GM12891 (cell line): ENCODE data around the gene CCDC33.
A peak's percentile ranks its signal among the peaks of the same experiment; 100 is the strongest.

Experiments
- DNase-seq: peaks from one replicate; pipeline ENCODE4 v3.0.0; 2011; ENCODE audit warnings: low spot score; ENCODE audit not compliant: insufficient read length
- FAIRE-seq: peaks from 2 replicates; lab custom pipeline; 2011; peaks lifted over from hg19 to GRCh38; lab: Jason Lieb, UNC
- PAX5 ChIP-seq: IDR thresholded peaks from 2 replicates; pipeline ENCODE4 v1.6.1; 2011; ENCODE audit warnings: low read length, moderate library complexity, mild to moderate bottlenecking; ENCODE audit not compliant: insufficient read depth, severe bottlenecking
- POLR2A ChIP-seq: IDR thresholded peaks from 2 replicates; pipeline ENCODE4 v1.6.1; 2011; ENCODE audit warnings: low read depth, low read length, control low read depth
- POLR2AphosphoS5 ChIP-seq: IDR thresholded peaks from 2 replicates; pipeline ENCODE4 v1.6.1; 2011; ENCODE audit warnings: low read depth, low read length, control low read depth
- POU2F2 ChIP-seq: IDR thresholded peaks from 2 replicates; pipeline ENCODE4 v1.6.1; 2011; ENCODE audit warnings: low read depth, mild to moderate bottlenecking, control low read depth, low read length, moderate library complexity
- SPI1 ChIP-seq: IDR thresholded peaks from 2 replicates; pipeline ENCODE4 v1.6.1; 2011; ENCODE audit warnings: low read depth, low read length, control low read depth
- TAF1 ChIP-seq: IDR thresholded peaks from 2 replicates; pipeline ENCODE4 v1.6.1; 2011; ENCODE audit warnings: low read depth, low read length, control low read depth

CCDC33 gene

DNA sequence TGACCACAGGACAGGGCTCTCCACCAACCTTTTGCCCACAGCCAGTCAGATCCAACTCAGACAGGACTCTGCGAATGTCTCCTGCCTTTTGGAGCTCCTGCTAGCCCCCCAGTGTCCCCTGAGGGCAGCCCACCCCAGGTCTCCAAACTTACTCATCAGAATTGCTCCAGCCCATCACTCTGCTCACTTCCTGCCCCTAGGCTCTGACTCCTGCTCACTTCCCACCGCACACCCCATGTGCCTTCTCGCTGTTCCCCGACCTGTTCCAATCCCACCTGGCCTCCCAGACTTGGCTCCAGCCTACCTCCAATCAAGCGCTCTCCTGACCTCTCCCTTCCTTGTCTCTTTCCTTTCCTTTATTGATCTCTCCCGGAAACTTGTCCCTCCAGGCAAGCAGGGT, 27.6 kb upstream of the CCDC33 start:
- TF ChIP-seq TAF1, result no peak
- no peak for TF ChIP-seq SPI1
- TF ChIP-seq POLR2AphosphoS5, result no peak
- no peak for TF ChIP-seq POU2F2
- no peak for TF ChIP-seq POLR2A
- TF ChIP-seq PAX5, result no peak
- DNase-seq, result no peak
- no peak for FAIRE-seq

DNA sequence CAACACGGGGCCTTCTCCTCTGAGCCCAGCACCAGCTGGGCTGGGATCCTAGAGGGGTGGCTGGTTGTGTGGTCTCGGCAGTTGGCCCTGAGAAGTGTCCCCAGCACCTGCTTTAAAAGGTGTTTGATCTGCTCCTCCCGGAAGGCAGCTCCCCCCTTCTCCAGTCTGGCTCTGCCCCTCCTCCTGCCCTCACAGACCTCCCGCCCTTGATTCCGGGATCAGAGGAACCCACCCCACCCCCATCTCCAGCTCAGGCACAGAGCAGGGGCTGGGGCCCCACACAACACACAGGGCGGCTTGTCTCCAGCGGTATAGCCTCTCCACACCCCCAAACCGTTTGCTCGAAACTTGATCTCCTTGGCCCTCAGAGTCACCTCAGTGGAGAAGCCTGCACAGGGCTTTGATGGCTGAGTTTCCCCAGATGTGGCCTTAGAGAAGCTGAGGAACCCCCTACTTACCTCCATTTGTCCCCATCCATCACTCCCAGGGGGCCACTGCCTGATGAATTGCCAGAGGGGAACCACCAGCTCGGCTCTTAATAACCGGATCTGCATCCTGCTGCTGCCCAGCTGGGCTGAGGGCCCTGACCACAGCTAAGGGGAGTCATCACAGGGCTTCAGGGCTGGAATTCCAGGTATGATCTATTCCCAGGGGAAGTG, 27.1 kb upstream of the CCDC33 start:
- TF ChIP-seq SPI1, result no peak
- TF ChIP-seq PAX5, result no peak
- no peak for TF ChIP-seq POLR2AphosphoS5
- TF ChIP-seq POLR2A, result no peak
- no peak for TF ChIP-seq POU2F2
- no peak for TF ChIP-seq TAF1
- DNase-seq (no peak), FAIRE-seq (no peak)

DNA sequence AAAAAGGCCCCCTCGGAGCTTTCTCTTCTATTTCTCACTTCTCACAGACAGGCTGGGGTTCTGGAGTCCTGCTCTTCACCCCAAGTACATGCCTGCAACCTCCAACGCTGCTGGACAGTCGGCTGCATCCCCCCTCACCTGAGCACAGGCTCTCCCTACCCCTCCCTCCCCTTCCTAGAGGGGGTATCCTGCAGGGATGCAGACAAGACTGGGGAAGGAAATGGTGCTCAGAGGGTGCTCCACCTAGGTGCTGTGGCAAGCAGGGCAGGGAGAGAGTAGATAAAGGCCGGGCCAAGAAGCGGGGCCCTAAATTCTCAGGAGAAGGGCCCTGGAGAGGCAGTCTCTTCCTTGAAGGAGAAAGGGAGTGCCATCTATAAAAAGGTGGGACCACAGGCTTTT, 26.6 kb upstream of the CCDC33 start:
- no peak for FAIRE-seq

DNA sequence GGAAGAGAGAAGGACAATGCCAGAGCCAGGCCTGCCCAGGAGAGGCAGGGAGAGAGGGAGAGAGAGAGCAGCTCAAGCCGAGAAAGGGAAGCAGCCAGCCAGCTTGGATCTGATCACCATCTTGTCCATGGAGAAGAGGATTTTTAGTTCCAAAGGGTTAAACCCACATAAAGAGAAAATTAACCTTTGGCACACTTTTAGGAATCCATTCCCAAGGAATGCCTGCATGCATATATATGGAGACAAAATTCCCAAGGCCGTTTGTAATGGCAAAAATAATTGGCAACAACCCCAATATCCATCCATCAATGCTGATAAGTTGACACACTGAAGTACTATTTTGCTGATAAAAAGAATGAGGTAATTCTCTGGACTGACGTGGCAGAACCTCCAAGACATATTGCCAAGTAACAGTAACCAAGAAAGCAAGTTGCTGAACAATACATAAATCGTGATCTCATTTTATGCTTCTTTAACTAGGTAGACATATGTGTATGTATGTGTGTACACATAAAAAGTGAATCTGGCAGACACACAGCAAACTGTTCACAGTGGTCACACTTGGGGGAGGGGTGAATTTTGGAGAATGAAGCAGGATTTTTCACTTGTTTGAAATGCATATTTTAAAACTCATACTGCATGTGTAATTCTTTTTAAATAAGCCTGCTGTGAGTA, 26.0 kb upstream of the CCDC33 start:
- no peak for TF ChIP-seq SPI1
- TF ChIP-seq POU2F2, result no peak
- no peak for TF ChIP-seq PAX5
- TF ChIP-seq POLR2A, result no peak
- TF ChIP-seq TAF1, result no peak
- no peak for TF ChIP-seq POLR2AphosphoS5
- FAIRE-seq, result no peak

More for the DNA sequence above, 26.6 kb upstream of the CCDC33 start:
- DNase-seq, result no peak
- no peak for TF ChIP-seq POLR2A
- no peak for TF ChIP-seq POLR2AphosphoS5

DNA sequence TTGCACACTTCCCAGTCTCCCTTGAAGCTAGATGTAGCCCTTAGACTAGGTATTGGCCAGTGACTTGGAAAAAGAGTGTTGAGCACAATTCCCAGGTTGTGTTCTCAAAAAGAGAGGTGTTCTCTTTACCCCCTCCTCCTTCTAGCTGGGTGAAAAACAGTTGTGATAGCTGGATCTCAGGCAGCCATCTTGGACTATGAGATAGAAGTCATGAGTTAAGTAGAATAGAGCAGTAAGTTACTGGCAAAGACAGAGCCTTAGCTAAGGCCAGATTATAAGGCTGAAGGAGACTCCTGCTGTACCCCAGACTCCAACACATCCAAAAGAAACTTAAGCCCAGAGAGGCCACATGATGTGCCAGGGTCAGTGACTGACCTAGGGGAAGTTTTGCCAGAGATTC, 25.4 kb upstream of the CCDC33 start:
- FAIRE-seq (no peak), DNase-seq (no peak)
- TF ChIP-seq POU2F2 (no peak), PAX5 (no peak), TAF1 (no peak), SPI1 (no peak), POLR2A (no peak), POLR2AphosphoS5 (no peak)

More for the DNA sequence above, 26.0 kb upstream of the CCDC33 start:
- no peak for DNase-seq

DNA sequence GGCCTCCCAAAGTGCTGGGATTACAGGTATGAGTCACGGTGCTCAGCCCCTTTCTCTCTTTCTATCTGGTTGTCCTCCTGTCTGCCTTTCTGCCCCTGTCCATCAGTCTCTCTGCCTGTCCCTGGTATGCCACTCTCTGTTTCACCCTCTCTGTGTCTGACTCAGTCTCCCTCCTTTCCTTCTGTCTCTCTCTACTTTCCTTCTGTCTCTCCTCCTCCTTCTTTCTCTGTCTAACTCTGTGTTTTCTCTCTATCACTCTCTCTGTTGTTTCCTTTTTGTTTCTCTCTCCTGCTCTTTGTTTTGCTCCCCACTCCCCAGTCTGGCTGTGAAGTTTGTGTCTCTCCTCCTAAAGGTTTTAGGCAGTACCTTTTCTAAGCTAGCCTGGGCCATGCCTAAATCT, 24.5 kb upstream of the CCDC33 start:
- TF ChIP-seq PAX5 (no peak), POLR2A (no peak), TAF1 (no peak), SPI1 (no peak), POU2F2 (no peak), POLR2AphosphoS5 (no peak)
- DNase-seq (no peak), FAIRE-seq (no peak)

DNA sequence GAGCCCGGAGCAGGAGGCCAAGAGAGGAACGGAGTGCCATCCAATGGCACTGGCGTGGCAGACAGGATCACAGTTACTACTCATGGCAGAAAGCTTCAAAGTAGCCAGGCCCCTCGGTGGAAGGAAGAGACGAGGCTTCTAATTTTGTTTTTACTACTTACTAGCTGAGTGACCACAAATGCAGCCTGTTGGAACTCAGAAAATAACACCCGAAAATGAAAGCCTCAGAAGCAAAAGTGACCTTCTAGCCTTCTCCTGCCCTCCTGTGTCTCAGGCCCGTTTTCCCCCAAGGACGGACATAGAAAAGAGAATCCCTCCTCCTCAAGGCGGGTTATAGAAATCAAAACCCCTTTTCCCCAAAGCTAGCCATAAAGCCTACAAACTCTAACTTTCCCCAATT, 23.6 kb upstream of the CCDC33 start:
- TF ChIP-seq PAX5, result no peak
- TF ChIP-seq POLR2A, result no peak
- 0 out of 2 replicates have a peak, but pooled peaks have one; percentile 11 for TF ChIP-seq POU2F2
- TF ChIP-seq SPI1, result no peak
- FAIRE-seq, result no peak
- no peak for DNase-seq

DNA sequence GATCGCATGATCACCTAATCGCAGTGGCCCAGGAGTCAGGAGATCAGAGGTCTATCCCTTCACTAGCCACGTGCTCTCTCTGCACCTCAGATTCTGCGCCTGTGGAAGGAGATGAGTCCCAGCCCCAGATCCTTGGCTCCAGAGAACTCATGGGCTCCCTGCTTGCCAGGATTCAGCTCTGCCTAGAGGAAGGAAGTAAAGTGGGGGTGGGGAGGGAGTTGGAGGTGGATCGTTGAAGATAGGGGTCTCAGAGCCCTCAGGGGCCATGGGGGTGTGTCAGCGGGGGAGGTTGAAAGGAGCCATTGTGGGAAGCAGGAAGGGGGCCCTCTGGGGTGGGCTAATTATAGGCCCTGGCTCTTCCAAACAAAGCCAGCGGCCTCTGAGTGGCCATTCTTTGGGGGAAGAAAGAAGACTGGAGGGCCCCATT, 22.3 kb upstream of the CCDC33 start:
- DNase-seq (no peak), FAIRE-seq (no peak)
- no peak for TF ChIP-seq SPI1

DNA sequence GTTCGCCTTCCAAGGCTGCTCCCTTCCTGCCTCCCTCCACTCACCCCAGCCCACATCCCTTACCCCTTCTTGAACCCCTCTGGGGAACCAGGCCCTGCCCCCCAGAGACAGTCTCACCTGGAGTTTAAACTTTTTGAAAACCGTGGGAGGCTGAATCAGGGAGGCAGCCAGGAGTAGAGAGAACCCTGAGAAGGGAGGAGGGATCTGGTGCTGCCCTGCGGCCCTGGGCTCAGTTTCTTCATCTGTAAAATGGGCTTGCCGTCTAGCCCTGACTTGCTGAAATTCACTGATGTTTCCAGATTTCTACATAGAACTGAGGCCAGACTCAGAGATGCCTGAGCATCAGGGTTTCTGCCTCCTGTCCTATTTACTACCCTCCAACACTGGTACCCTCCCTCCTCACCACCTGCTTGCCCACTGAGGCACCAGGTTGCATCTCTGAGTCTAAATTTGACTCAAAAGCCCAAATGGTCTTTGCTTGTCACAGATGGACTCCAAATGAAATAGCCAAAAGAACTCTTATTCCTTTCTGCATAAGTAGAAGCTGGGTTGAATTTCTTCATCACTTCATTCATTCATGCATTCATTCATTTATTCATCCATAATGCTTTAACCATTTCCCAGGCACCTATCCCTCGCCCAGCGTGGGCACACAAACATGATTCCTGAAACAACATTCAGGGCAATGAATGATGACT, 21.7 kb upstream of the CCDC33 start:
- TF ChIP-seq POU2F2 (no peak), TAF1 (no peak), PAX5 (no peak), POLR2A (no peak), POLR2AphosphoS5 (no peak), SPI1 (no peak)
- DNase-seq, result no peak
- no peak for FAIRE-seq
